ENCODE measurements around the gene NPBWR2.

DNA sequence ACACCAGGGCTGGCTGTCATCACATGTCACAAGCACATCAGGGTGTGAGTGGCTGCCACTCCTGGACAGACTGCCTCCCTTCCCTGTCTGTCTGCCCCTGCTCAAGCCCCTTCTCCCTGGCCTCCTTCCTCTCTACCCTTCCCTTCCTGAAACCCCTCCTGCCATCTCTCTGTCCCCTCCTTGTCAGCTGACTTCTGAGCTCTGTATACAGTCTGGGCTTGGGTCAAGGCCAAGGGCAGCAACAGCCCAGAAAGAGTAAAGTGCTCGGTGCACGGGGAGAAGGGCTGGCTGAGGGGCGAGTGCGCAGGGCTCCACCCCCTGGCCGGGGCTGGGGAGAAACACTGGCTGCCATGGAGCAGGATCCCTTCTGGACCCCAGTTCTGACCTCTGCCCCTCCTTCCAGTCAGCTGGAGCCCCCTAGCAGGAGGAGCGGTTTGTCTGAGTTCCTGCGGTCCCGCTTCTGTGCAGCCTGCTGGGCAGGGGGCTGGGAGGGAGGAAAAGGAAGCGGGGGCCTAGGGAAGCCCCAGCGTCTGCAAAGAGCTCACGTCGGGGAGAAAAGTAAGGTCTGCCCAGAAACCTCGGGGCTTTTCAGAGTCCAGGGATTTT is 25.1 kb downstream of the NPBWR2 start:
- TF ChIP-seq, protein P1, sequence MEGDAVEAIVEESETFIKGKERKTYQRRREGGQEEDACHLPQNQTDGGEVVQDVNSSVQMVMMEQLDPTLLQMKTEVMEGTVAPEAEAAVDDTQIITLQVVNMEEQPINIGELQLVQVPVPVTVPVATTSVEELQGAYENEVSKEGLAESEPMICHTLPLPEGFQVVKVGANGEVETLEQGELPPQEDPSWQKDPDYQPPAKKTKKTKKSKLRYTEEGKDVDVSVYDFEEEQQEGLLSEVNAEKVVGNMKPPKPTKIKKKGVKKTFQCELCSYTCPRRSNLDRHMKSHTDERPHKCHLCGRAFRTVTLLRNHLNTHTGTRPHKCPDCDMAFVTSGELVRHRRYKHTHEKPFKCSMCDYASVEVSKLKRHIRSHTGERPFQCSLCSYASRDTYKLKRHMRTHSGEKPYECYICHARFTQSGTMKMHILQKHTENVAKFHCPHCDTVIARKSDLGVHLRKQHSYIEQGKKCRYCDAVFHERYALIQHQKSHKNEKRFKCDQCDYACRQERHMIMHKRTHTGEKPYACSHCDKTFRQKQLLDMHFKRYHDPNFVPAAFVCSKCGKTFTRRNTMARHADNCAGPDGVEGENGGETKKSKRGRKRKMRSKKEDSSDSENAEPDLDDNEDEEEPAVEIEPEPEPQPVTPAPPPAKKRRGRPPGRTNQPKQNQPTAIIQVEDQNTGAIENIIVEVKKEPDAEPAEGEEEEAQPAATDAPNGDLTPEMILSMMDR (IDR thresholded peaks at IDR 0.05; ENCODE audit: insufficient read depth, low read depth, low read length): no peak
- no peak for TF ChIP-seq EZH2 (IDR thresholded peaks at IDR 0.05; ENCODE audit: insufficient read depth, low read length)

All from astrocyte (in vitro differentiated cells and primary cell).